ENCODE measurements around the gene TMEM198. TPM values are rescaled to one million over a fixed set of nuclear protein-coding genes. Genes with fewer than 3 reads are reported as not detected.

Gene TMEM198
- total RNA-seq, 4 donors from 2014 or later = 0.77 to 5.3 (median 5.1) TPM; not detected in 1

DNA sequence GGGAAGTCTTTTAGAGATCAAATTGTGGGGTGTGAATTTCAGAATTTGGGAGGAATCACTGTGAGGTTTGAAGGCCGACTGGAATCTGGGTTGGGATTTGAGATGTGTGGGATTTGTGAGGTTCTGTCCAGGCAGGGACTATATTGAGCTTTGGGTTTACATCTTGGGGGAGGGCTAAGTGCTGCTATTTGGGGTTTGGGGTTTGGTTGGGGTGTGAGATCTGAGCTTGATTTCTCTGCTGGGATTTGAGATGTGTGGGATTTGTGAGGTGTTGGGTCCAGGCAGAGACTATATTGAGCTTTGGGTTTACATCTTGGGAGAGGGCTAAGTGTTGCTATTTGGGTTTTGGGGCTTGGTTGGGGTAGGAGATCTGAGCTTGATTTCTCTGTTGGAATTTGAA is 44.3 kb upstream of the TMEM198 start:
- no peaks in the 10 kb centered on the region for H3K36me3 ChIP-seq
- H3K27ac ChIP-seq = peak overlapping the region in 1 of 2 donors; percentile 94
- DNase-seq = no peak
- intact Hi-C loops (cut with DNase I; ENCODE audit: low total_unique reads) = no loop called here
- H3K27me3 ChIP-seq = no peaks in the 10 kb centered on the region
- H3K4me1 ChIP-seq = peaks cover 0 to 4% of the 10 kb centered on the region in 2 donors
- peak overlapping the region; percentile 52 to 57 for H3K4me3 ChIP-seq
- TF ChIP-seq, protein P1, sequence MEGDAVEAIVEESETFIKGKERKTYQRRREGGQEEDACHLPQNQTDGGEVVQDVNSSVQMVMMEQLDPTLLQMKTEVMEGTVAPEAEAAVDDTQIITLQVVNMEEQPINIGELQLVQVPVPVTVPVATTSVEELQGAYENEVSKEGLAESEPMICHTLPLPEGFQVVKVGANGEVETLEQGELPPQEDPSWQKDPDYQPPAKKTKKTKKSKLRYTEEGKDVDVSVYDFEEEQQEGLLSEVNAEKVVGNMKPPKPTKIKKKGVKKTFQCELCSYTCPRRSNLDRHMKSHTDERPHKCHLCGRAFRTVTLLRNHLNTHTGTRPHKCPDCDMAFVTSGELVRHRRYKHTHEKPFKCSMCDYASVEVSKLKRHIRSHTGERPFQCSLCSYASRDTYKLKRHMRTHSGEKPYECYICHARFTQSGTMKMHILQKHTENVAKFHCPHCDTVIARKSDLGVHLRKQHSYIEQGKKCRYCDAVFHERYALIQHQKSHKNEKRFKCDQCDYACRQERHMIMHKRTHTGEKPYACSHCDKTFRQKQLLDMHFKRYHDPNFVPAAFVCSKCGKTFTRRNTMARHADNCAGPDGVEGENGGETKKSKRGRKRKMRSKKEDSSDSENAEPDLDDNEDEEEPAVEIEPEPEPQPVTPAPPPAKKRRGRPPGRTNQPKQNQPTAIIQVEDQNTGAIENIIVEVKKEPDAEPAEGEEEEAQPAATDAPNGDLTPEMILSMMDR (IDR thresholded peaks at IDR 0.05) = no peak
- TF ChIP-seq POLR2A (IDR thresholded peaks at IDR 0.05) = no peak
- H3K9me3 ChIP-seq = no peaks in the 10 kb centered on the region

- H3K9me3 ChIP-seq = no peaks in the 10 kb centered on the region
- no peak for DNase-seq
- H3K4me1 ChIP-seq = peaks cover 0 to 4% of the 10 kb centered on the region in 2 donors
- no peak overlapping the region for H3K4me3 ChIP-seq
- H3K27ac ChIP-seq = no peak overlapping the region
- intact Hi-C loops (cut with DNase I; ENCODE audit: low total_unique reads) = no loop called here
- TF ChIP-seq POLR2A (IDR thresholded peaks at IDR 0.05) = no peak
- TF ChIP-seq, protein P1 (IDR thresholded peaks at IDR 0.05) = no peak
- H3K27me3 ChIP-seq = no peaks in the 10 kb centered on the region
- H3K36me3 ChIP-seq = no peaks in the 10 kb centered on the region
Measured at GRCh38 chr2:219500135-219500534, 43.7 kb upstream of the TMEM198 start.

- intact Hi-C loops (cut with DNase I; ENCODE audit: low total_unique reads) = no loop called here
- peak in 1 of 2 donors; percentile 18 for DNase-seq
- Histone ChIP-seq H3K36me3 (no peaks in the 10 kb centered on the region), H3K9me3 (no peaks in the 10 kb centered on the region), H3K27ac (no peak overlapping the region), H3K4me3 (no peak overlapping the region), H3K27me3 (no peaks in the 10 kb centered on the region), H3K4me1 (peaks cover 0 to 4% of the 10 kb centered on the region in 2 donors)
- TF ChIP-seq, protein P1 (IDR thresholded peaks at IDR 0.05) = no peak
- TF ChIP-seq POLR2A (IDR thresholded peaks at IDR 0.05) = no peak
Measured at GRCh38 chr2:219501849-219502248, 42.0 kb upstream of the TMEM198 start.

- intact Hi-C loops (cut with DNase I; ENCODE audit: low total_unique reads) = no loop called here
- Histone ChIP-seq H3K27ac (no peak overlapping the region), H3K27me3 (no peaks in the 10 kb centered on the region), H3K36me3 (no peaks in the 10 kb centered on the region), H3K9me3 (no peaks in the 10 kb centered on the region), H3K4me3 (no peak overlapping the region), H3K4me1 (no peaks in the 10 kb centered on the region)
- no peak for DNase-seq
- TF ChIP-seq, protein P1 (IDR thresholded peaks at IDR 0.05) = no peak
- no peak for TF ChIP-seq POLR2A (IDR thresholded peaks at IDR 0.05)
Measured at GRCh38 chr2:219502618-219503017, 41.2 kb upstream of the TMEM198 start.

GRCh38 chr2:219505585-219505984 is 38.2 kb upstream of the TMEM198 start:
- Histone ChIP-seq H3K36me3 (no peaks in the 10 kb centered on the region), H3K9me3 (no peaks in the 10 kb centered on the region), H3K27me3 (no peaks in the 10 kb centered on the region), H3K27ac (no peak overlapping the region), H3K4me3 (no peak overlapping the region), H3K4me1 (peaks cover 0 to 13% of the 10 kb centered on the region in 2 donors)
- intact Hi-C loops (cut with DNase I; ENCODE audit: low total_unique reads) = no loop called here
- TF ChIP-seq, protein P1 (IDR thresholded peaks at IDR 0.05) = no peak
- TF ChIP-seq POLR2A (IDR thresholded peaks at IDR 0.05) = no peak
- DNase-seq = no peak
